Fibroblast of lung (primary cell): ENCODE results near the gene CCL18.

Experiments used
- EZH2 ChIP-seq: IDR thresholded peaks from 2 replicates; pipeline ENCODE4 v1.5.1; 2012; ENCODE audit warnings: low read length, control low read depth, mild to moderate bottlenecking; ENCODE audit errors: missing control alignments
- TF ChIP-seq, protein P1 (sequence below), 2 donors: IDR thresholded peaks in 1 of 2; conservative IDR thresholded peaks in 1 of 2; 1 replicate in 1 of 2; 2 replicates in 1 of 2; pipeline ENCODE4 v1.5.1; 2011 to 2012; ENCODE audit warnings: low read length in 2 of 2, control low read depth in 1 of 2, inconsistent platforms in 1 of 2, low read depth in 1 of 2, mild to moderate bottlenecking in 1 of 2

DNA sequence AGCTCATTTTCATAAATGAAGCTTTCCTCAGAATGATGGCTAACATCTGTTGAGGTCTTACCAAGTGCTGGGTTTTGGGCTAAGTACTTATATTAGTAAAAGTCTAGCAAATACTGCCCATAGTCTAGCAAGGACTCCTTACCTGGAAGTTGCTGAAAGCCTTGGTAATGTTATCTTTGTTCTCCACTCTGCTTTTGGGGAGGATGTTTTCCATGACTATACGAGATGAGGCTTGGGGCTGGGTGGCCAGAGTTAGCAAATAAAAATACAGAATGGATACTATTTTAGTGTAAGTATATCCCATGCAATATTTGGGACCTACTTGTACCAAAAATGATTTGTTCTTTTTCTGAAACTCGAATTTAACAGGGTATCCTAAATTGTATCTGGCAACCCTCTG, 7.7 kb downstream of the CCL18 start:
- TF ChIP-seq, protein P1, sequence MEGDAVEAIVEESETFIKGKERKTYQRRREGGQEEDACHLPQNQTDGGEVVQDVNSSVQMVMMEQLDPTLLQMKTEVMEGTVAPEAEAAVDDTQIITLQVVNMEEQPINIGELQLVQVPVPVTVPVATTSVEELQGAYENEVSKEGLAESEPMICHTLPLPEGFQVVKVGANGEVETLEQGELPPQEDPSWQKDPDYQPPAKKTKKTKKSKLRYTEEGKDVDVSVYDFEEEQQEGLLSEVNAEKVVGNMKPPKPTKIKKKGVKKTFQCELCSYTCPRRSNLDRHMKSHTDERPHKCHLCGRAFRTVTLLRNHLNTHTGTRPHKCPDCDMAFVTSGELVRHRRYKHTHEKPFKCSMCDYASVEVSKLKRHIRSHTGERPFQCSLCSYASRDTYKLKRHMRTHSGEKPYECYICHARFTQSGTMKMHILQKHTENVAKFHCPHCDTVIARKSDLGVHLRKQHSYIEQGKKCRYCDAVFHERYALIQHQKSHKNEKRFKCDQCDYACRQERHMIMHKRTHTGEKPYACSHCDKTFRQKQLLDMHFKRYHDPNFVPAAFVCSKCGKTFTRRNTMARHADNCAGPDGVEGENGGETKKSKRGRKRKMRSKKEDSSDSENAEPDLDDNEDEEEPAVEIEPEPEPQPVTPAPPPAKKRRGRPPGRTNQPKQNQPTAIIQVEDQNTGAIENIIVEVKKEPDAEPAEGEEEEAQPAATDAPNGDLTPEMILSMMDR (conservative IDR thresholded peaks at IDR 0.05 in 1 of 2, IDR thresholded peaks at IDR 0.05 in 1 of 2; ENCODE audit: low read depth in 1 of 2, low read length in 2 of 2) = no peak
- no peak for TF ChIP-seq EZH2
